ENCODE measurements around the gene SLC13A3. TPM values are rescaled to one million over a fixed set of nuclear protein-coding genes. Genes with fewer than 3 reads are reported as not detected.

SLC13A3 gene
- total RNA-seq, 1 experiment from 2014 or later = not detected

DNA sequence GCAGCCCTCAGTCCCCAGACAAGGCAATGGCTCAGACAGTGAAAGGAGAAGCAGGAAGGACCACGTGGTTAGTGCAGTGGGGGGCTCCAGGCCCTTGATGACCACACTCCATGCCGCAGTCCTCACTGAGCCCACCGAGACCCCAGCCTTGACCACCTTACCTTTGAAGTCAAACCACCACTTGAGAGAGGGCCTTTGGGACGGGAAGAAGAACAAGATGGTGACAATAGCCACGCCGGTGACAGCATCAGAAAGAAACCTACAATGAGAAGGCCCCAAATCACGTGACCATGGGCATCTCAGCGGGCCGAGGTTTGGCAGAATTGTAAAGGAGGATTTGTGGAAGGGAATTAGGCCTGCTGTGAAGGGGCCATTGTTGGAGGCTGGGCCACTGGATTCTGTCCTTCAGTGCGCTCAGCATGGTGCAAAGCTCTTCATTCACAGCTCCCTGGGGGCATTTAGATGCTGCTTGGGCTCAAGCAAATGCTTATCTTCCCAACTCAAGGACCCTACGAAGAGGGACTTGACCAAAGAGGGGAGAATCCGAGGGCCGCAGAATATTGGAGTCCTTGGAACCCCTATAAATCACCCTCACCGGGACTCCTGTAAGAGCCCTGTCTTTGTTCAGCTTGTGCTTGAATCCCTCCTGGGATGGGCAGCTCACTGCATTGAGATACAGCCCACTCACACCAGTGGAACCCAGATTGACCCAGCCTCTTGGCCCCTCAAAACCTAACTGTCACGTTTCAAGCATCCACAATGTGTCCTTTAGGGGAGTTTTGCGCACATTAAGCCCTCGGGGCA is 67.6 kb downstream of the SLC13A3 start:
- Histone ChIP-seq H3K9ac (ENCODE audit: low read length) (no peak overlapping the region), H3K27me3 (ENCODE audit: low read length) (no peaks in the 10 kb centered on the region), H3K4me2 (ENCODE audit: low read depth, low read length, poor library complexity, severe bottlenecking) (no peak overlapping the region), H4K20me1 (ENCODE audit: insufficient read depth, low read depth, low read length) (no peaks in the 10 kb centered on the region), H3K4me3 (ENCODE audit: low read length) (no peak overlapping the region), H3K79me2 (ENCODE audit: low read length) (no peaks in the 10 kb centered on the region), H3K27ac (ENCODE audit: low read length) (no peak overlapping the region), H3K9me3 (ENCODE audit: low read length) (no peaks in the 10 kb centered on the region), H3K36me3 (ENCODE audit: insufficient read depth, low read length) (no peaks in the 10 kb centered on the region), H3K4me1 (ENCODE audit: low read length) (no peaks in the 10 kb centered on the region), H3K9me2 (replicated peaks; ENCODE audit: insufficient read depth, low read length) (no peaks in the 10 kb centered on the region), H2AFZ (ENCODE audit: low read length) (no peak overlapping the region)
- DNase-seq = no peak

DNA sequence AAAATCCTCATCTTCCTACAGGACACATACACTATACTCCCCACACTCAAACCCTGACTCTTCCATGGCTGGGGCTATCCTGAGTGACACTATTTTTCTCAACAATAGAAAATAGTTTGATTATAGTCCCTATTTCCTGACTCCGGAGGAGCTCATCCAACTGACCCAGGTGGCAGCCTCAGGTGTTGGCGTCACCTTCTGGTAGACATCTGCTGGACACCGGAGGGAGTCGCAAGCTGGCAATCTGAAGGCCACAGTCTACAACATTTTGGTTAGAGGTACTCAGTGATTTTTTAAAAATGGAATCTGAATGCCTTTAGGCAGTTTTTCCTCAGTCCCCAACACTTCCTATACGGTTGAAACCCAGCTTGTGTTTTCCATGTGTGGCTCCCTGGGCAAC is 68.6 kb downstream of the SLC13A3 start:
- no peak overlapping the region for H3K4me2 ChIP-seq (ENCODE audit: low read depth, low read length, poor library complexity, severe bottlenecking)
- no peaks in the 10 kb centered on the region for H3K36me3 ChIP-seq (ENCODE audit: insufficient read depth, low read length)

GRCh38 chr20:46581391-46581790 is 69.9 kb downstream of the SLC13A3 start:
- no peaks in the 10 kb centered on the region for H3K9me3 ChIP-seq (ENCODE audit: low read length)
- no peak for DNase-seq
- no peaks in the 10 kb centered on the region for H3K79me2 ChIP-seq (ENCODE audit: low read length)
- H2AFZ ChIP-seq (ENCODE audit: low read length) = no peak overlapping the region
- H3K9me2 ChIP-seq (replicated peaks; ENCODE audit: insufficient read depth, low read length) = no peaks in the 10 kb centered on the region
- H3K27ac ChIP-seq (ENCODE audit: low read length) = no peak overlapping the region
- H4K20me1 ChIP-seq (ENCODE audit: insufficient read depth, low read depth, low read length) = no peaks in the 10 kb centered on the region
- no peaks in the 10 kb centered on the region for H3K4me1 ChIP-seq (ENCODE audit: low read length)
- H3K4me2 ChIP-seq (ENCODE audit: low read depth, low read length, poor library complexity, severe bottlenecking) = no peak overlapping the region
- no peak overlapping the region for H3K4me3 ChIP-seq (ENCODE audit: low read length)
- H3K9ac ChIP-seq (ENCODE audit: low read length) = no peak overlapping the region
- no peaks in the 10 kb centered on the region for H3K36me3 ChIP-seq (ENCODE audit: insufficient read depth, low read length)
- H3K27me3 ChIP-seq (ENCODE audit: low read length) = no peaks in the 10 kb centered on the region

More for the DNA sequence above, 68.6 kb downstream of the SLC13A3 start:
- no peaks in the 10 kb centered on the region for H3K79me2 ChIP-seq (ENCODE audit: low read length)
- H3K4me1 ChIP-seq (ENCODE audit: low read length) = no peaks in the 10 kb centered on the region
- H3K9me2 ChIP-seq (replicated peaks; ENCODE audit: insufficient read depth, low read length) = no peaks in the 10 kb centered on the region
- H3K4me3 ChIP-seq (ENCODE audit: low read length) = no peak overlapping the region
- no peak for DNase-seq
- H3K9ac ChIP-seq (ENCODE audit: low read length) = no peak overlapping the region
- no peaks in the 10 kb centered on the region for H4K20me1 ChIP-seq (ENCODE audit: insufficient read depth, low read depth, low read length)
- no peak overlapping the region for H3K27ac ChIP-seq (ENCODE audit: low read length)
- no peak overlapping the region for H2AFZ ChIP-seq (ENCODE audit: low read length)
- H3K27me3 ChIP-seq (ENCODE audit: low read length) = no peaks in the 10 kb centered on the region
- H3K9me3 ChIP-seq (ENCODE audit: low read length) = no peaks in the 10 kb centered on the region

GRCh38 chr20:46580613-46581205 is 70.5 kb downstream of the SLC13A3 start:
- Histone ChIP-seq H3K4me3 (ENCODE audit: low read length) (no peak overlapping the region), H3K9me3 (ENCODE audit: low read length) (no peaks in the 10 kb centered on the region), H3K36me3 (ENCODE audit: insufficient read depth, low read length) (no peaks in the 10 kb centered on the region)

GRCh38 chr20:46578745-46579144 is 72.5 kb downstream of the SLC13A3 start:
- H3K9me3 ChIP-seq (ENCODE audit: low read length) = no peaks in the 10 kb centered on the region
- no peak overlapping the region for H3K9ac ChIP-seq (ENCODE audit: low read length)
- no peak overlapping the region for H2AFZ ChIP-seq (ENCODE audit: low read length)
- no peak for DNase-seq
- no peaks in the 10 kb centered on the region for H4K20me1 ChIP-seq (ENCODE audit: insufficient read depth, low read depth, low read length)
- no peak overlapping the region for H3K27ac ChIP-seq (ENCODE audit: low read length)
- H3K36me3 ChIP-seq (ENCODE audit: insufficient read depth, low read length) = no peaks in the 10 kb centered on the region
- H3K4me1 ChIP-seq (ENCODE audit: low read length) = no peaks in the 10 kb centered on the region
- H3K4me2 ChIP-seq (ENCODE audit: low read depth, low read length, poor library complexity, severe bottlenecking) = no peak overlapping the region
- no peaks in the 10 kb centered on the region for H3K9me2 ChIP-seq (replicated peaks; ENCODE audit: insufficient read depth, low read length)
- H3K4me3 ChIP-seq (ENCODE audit: low read length) = no peak overlapping the region
- H3K27me3 ChIP-seq (ENCODE audit: low read length) = no peaks in the 10 kb centered on the region
- H3K79me2 ChIP-seq (ENCODE audit: low read length) = no peaks in the 10 kb centered on the region

More at GRCh38 chr20:46580613-46581205, 70.5 kb downstream of the SLC13A3 start:
- Histone ChIP-seq H3K27me3 (ENCODE audit: low read length) (no peaks in the 10 kb centered on the region), H3K9ac (ENCODE audit: low read length) (no peak overlapping the region), H2AFZ (ENCODE audit: low read length) (no peak overlapping the region), H3K79me2 (ENCODE audit: low read length) (no peaks in the 10 kb centered on the region), H3K4me2 (ENCODE audit: low read depth, low read length, poor library complexity, severe bottlenecking) (no peak overlapping the region), H3K27ac (ENCODE audit: low read length) (no peak overlapping the region), H3K4me1 (ENCODE audit: low read length) (no peaks in the 10 kb centered on the region), H3K9me2 (replicated peaks; ENCODE audit: insufficient read depth, low read length) (no peaks in the 10 kb centered on the region), H4K20me1 (ENCODE audit: insufficient read depth, low read depth, low read length) (no peaks in the 10 kb centered on the region)
- DNase-seq = no peak

GRCh38 chr20:46576774-46577395 is 74.4 kb downstream of the SLC13A3 start:
- no peak for DNase-seq
- Histone ChIP-seq H3K79me2 (ENCODE audit: low read length) (no peaks in the 10 kb centered on the region), H3K4me1 (ENCODE audit: low read length) (no peaks in the 10 kb centered on the region), H4K20me1 (ENCODE audit: insufficient read depth, low read depth, low read length) (no peaks in the 10 kb centered on the region), H3K27me3 (ENCODE audit: low read length) (no peaks in the 10 kb centered on the region), H3K9ac (ENCODE audit: low read length) (no peak overlapping the region), H3K36me3 (ENCODE audit: insufficient read depth, low read length) (no peaks in the 10 kb centered on the region), H3K4me3 (ENCODE audit: low read length) (no peak overlapping the region), H2AFZ (ENCODE audit: low read length) (no peak overlapping the region), H3K4me2 (ENCODE audit: low read depth, low read length, poor library complexity, severe bottlenecking) (no peak overlapping the region), H3K9me2 (replicated peaks; ENCODE audit: insufficient read depth, low read length) (no peaks in the 10 kb centered on the region), H3K27ac (ENCODE audit: low read length) (no peak overlapping the region), H3K9me3 (ENCODE audit: low read length) (no peaks in the 10 kb centered on the region)

GRCh38 chr20:46575937-46576461 is 75.3 kb downstream of the SLC13A3 start:
- H3K9ac ChIP-seq (ENCODE audit: low read length) = no peak overlapping the region
- no peaks in the 10 kb centered on the region for H3K4me1 ChIP-seq (ENCODE audit: low read length)
- H3K4me2 ChIP-seq (ENCODE audit: low read depth, low read length, poor library complexity, severe bottlenecking) = no peak overlapping the region
- no peak overlapping the region for H3K27ac ChIP-seq (ENCODE audit: low read length)
- H3K27me3 ChIP-seq (ENCODE audit: low read length) = no peaks in the 10 kb centered on the region
- DNase-seq = no peak
- H3K79me2 ChIP-seq (ENCODE audit: low read length) = no peaks in the 10 kb centered on the region
- no peaks in the 10 kb centered on the region for H3K9me3 ChIP-seq (ENCODE audit: low read length)
- H2AFZ ChIP-seq (ENCODE audit: low read length) = no peak overlapping the region
- H3K9me2 ChIP-seq (replicated peaks; ENCODE audit: insufficient read depth, low read length) = no peaks in the 10 kb centered on the region
- H3K36me3 ChIP-seq (ENCODE audit: insufficient read depth, low read length) = no peaks in the 10 kb centered on the region
- no peaks in the 10 kb centered on the region for H4K20me1 ChIP-seq (ENCODE audit: insufficient read depth, low read depth, low read length)
- H3K4me3 ChIP-seq (ENCODE audit: low read length) = no peak overlapping the region

- Histone ChIP-seq H3K4me3 (ENCODE audit: low read length) (no peak overlapping the region), H3K9me3 (ENCODE audit: low read length) (no peaks in the 10 kb centered on the region), H3K4me2 (ENCODE audit: low read depth, low read length, poor library complexity, severe bottlenecking) (no peak overlapping the region), H3K9ac (ENCODE audit: low read length) (no peak overlapping the region), H3K27ac (ENCODE audit: low read length) (no peak overlapping the region), H3K36me3 (ENCODE audit: insufficient read depth, low read length) (no peaks in the 10 kb centered on the region), H3K4me1 (ENCODE audit: low read length) (no peaks in the 10 kb centered on the region), H3K27me3 (ENCODE audit: low read length) (no peaks in the 10 kb centered on the region), H2AFZ (ENCODE audit: low read length) (no peak overlapping the region), H4K20me1 (ENCODE audit: insufficient read depth, low read depth, low read length) (no peaks in the 10 kb centered on the region), H3K79me2 (ENCODE audit: low read length) (no peaks in the 10 kb centered on the region), H3K9me2 (replicated peaks; ENCODE audit: insufficient read depth, low read length) (no peaks in the 10 kb centered on the region)
- DNase-seq = no peak
Measured at GRCh38 chr20:46575394-46575793, 75.9 kb downstream of the SLC13A3 start.

Measured in Karpas-422 (cell line).